GM18519 (cell line): ENCODE data around the gene INTS15.

Source experiments
- ATAC-seq: cut with Tn5 transposase; IDR thresholded peaks from one replicate; pipeline ENCODE4 v1.9.1; 2021; ENCODE audit warnings: mild to moderate bottlenecking, moderate library complexity; ENCODE audit not compliant: unreplicated experiment, low FRiP score

INTS15 gene

GRCh38 chr7:6589829-6590644 is at the start of gene INTS15:
INTS15 (plus strand) TSS chr7:6590021; CDS start chr7:6590284, 263 bp downstream.
- ATAC-seq, result peak; percentile 72

GRCh38 chr7:6542368-6542767 is 47.5 kb upstream of the INTS15 start:
- no peak for ATAC-seq

- ATAC-seq, result no peak
Measured at GRCh38 chr7:6545398-6546126, 44.3 kb upstream of the INTS15 start.

GRCh38 chr7:6546498-6547251 is 43.1 kb upstream of the INTS15 start:
- ATAC-seq, result no peak

GRCh38 chr7:6547400-6547799 is 42.4 kb upstream of the INTS15 start:
- ATAC-seq, result no peak

GRCh38 chr7:6551016-6551511 is 38.8 kb upstream of the INTS15 start, which contains the start of gene GRID2IP:
GRID2IP (minus strand) TSS chr7:6551461; CDS start chr7:6551436, 25 bp downstream.
- no peak for ATAC-seq

GRCh38 chr7:6553448-6554044 is 36.3 kb upstream of the INTS15 start:
- no peak for ATAC-seq

- no peak for ATAC-seq
Measured at GRCh38 chr7:6554848-6555247, 35.0 kb upstream of the INTS15 start.

- ATAC-seq, result no peak
Measured at GRCh38 chr7:6556196-6556595, 33.6 kb upstream of the INTS15 start.

GRCh38 chr7:6558837-6559236 is 31.0 kb upstream of the INTS15 start:
- ATAC-seq, result no peak

- no peak for ATAC-seq
Measured at GRCh38 chr7:6559896-6560295, 29.9 kb upstream of the INTS15 start.

- no peak for ATAC-seq
Measured at GRCh38 chr7:6562106-6562505, 27.7 kb upstream of the INTS15 start.

- ATAC-seq, result no peak
Measured at GRCh38 chr7:6563936-6564770, 25.7 kb upstream of the INTS15 start.

GRCh38 chr7:6565655-6566054 is 24.2 kb upstream of the INTS15 start:
- no peak for ATAC-seq

GRCh38 chr7:6567886-6568285 is 21.9 kb upstream of the INTS15 start:
- ATAC-seq, result no peak

- no peak for ATAC-seq
Measured at GRCh38 chr7:6571160-6571779, 18.6 kb upstream of the INTS15 start.

GRCh38 chr7:6575281-6576023 is 14.4 kb upstream of the INTS15 start:
- no peak for ATAC-seq
